Measurements from ENCODE around the gene ADAP1. TPM values are rescaled to one million over a fixed set of nuclear protein-coding genes. Genes with fewer than 3 reads are reported as not detected.
A peak's percentile ranks its signal among the peaks of the same experiment; 100 is the strongest.
"Not testable (repeated sequence)": the region's sequence is repeated elsewhere in the genome, so short reads cannot be mapped to it uniquely, and the experiment has no call there.

ADAP1 gene, protein sequence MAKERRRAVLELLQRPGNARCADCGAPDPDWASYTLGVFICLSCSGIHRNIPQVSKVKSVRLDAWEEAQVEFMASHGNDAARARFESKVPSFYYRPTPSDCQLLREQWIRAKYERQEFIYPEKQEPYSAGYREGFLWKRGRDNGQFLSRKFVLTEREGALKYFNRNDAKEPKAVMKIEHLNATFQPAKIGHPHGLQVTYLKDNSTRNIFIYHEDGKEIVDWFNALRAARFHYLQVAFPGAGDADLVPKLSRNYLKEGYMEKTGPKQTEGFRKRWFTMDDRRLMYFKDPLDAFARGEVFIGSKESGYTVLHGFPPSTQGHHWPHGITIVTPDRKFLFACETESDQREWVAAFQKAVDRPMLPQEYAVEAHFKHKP
- total RNA-seq, result 100 to 1,000 TPM in 1 of 4 donors, 10 to 100 TPM in 3; 44.8 to 106 (median 60.1) TPM

DNA sequence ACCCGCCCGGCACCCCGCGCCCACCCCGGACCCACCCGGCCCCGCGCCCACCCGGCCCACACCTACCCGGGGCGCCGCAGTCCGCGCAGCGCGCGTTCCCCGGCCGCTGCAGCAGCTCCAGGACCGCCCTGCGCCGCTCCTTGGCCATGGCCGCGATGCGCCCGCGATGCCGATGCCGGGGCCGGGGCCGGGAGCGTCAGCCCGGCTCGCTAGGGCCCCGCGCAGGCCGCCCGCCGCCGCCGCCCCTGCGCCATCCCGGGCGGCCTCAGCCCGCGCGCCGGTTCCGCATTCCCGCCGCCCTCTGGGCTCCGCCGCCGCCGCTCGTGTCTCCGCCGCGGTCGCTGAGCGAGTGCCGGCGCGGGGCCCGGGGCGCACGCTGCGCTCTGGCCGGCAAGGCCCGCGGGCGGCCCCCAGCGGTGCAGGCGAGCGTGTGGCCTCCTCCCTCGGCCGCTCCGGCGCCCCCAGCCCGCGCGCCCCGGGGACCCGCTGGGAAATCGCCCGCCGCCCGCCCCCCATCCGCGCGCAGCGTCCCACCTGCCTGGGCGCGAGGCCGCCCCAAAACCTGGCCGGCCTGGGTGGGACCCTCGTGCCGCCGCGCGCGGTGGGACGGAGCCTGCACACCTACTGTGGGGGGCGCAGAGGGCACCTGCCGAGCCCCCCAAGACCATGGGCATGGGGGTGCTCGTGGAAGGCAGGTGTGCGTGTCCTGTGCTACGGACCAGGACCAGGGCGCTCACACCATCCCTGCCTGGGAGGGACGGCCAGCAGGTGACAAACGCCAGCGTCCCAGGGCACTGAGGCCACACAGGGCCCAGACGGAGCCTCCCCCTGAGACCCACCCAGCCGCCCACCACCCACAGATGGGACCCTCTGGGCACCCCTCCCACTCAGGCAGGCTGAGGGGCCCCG is at the start of gene ADAP1:
Gene ADAP1 (minus strand): TSS at position 351 of the 909 bp plus-strand sequence. CDS start 203 bp downstream, at position 148.
- Histone ChIP-seq H3K9me3 (no peaks in the 10 kb centered on the region), H3K4me3 (peak within 1 kb of the TSS; percentile 33 to 80), H3K27ac (peak within 1 kb of the TSS; percentile 66 to 97 (median 92)), H3K27me3 (peaks cover 18% of the 10 kb centered on the region), H3K36me3 (no peaks in the 10 kb centered on the region), H3K4me1 (peaks cover 0 to 45% (median 12%) of the 10 kb centered on the region in 3 donors)
- peak; percentile 55 for ATAC-seq
- TF ChIP-seq, protein P1, sequence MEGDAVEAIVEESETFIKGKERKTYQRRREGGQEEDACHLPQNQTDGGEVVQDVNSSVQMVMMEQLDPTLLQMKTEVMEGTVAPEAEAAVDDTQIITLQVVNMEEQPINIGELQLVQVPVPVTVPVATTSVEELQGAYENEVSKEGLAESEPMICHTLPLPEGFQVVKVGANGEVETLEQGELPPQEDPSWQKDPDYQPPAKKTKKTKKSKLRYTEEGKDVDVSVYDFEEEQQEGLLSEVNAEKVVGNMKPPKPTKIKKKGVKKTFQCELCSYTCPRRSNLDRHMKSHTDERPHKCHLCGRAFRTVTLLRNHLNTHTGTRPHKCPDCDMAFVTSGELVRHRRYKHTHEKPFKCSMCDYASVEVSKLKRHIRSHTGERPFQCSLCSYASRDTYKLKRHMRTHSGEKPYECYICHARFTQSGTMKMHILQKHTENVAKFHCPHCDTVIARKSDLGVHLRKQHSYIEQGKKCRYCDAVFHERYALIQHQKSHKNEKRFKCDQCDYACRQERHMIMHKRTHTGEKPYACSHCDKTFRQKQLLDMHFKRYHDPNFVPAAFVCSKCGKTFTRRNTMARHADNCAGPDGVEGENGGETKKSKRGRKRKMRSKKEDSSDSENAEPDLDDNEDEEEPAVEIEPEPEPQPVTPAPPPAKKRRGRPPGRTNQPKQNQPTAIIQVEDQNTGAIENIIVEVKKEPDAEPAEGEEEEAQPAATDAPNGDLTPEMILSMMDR (IDR thresholded peaks at IDR 0.05), result peak in 2 of 4 experiments; percentile 43 to 46
- TF ChIP-seq POLR2AphosphoS5 (IDR thresholded peaks at IDR 0.05) (no peak), EP300 (IDR thresholded peaks at IDR 0.05) (no peak), POLR2A (IDR thresholded peaks at IDR 0.05) (peak in 1 of 2 donors; percentile 46)
- no CpG with 5 or more reads among the region's 115 CpGs for WGBS, 2 donors (ENCODE audit: low coverage in 1 of 2)

DNA sequence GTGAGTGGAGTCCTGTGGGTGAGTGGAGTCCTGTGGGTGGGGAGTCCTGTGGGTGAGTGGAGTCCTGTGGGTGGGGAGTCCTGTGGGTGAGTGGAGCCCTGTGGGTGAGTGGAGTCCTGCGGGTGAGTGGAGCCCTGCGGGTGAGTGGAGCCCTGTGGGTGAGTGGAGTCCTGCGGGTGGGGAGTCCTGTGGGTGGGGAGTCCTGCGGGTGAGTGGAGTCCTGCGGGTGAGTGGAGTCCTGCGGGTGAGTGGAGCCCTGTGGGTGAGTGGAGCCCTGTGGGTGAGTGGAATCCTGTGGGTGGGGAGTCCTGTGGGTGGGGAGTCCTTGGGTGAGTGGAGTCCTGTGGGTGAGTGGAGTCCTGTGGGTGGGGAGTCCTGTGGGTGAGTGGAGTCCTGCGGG is 48.0 kb upstream of the ADAP1 start:
- H3K36me3 ChIP-seq, result peaks cover 0 to 64% of the 10 kb centered on the region in 2 donors
- H3K27me3 ChIP-seq, result not testable (repeated sequence)
- WGBS, 2 donors (ENCODE audit: low coverage in 1 of 2), result no CpG with 5 or more reads among the region's 7 CpGs

DNA sequence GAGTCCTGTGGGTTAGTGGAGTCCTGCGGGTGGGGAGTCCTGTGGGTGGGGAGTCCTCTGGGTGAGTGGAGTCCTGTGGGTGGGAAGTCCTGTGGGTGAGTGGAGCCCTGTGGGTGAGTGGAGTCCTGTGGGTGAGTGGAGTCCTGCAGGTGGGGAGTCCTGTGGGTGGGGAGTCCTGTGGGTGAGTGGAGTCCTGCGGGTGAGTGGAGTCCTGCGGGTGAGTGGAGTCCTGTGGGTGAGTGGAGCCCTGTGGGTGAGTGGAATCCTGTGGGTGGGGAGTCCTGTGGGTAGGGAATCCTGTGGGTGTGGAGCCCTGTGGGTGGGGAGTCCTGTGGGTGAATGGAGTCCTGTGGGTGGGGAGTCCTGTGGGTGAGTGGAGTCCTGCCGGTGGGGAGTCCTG is 47.5 kb upstream of the ADAP1 start:
- not testable (repeated sequence) for ATAC-seq
- peaks cover 0 to 64% of the 10 kb centered on the region in 2 donors for H3K36me3 ChIP-seq
- WGBS, 2 donors (ENCODE audit: low coverage in 1 of 2), result no CpG with 5 or more reads among the region's 4 CpGs

More for the DNA sequence above, 48.0 kb upstream of the ADAP1 start:
- ATAC-seq, H3K4me3 ChIP-seq, H3K9me3 ChIP-seq, H3K4me1 ChIP-seq, H3K27ac ChIP-seq: not testable (repeated sequence)

DNA sequence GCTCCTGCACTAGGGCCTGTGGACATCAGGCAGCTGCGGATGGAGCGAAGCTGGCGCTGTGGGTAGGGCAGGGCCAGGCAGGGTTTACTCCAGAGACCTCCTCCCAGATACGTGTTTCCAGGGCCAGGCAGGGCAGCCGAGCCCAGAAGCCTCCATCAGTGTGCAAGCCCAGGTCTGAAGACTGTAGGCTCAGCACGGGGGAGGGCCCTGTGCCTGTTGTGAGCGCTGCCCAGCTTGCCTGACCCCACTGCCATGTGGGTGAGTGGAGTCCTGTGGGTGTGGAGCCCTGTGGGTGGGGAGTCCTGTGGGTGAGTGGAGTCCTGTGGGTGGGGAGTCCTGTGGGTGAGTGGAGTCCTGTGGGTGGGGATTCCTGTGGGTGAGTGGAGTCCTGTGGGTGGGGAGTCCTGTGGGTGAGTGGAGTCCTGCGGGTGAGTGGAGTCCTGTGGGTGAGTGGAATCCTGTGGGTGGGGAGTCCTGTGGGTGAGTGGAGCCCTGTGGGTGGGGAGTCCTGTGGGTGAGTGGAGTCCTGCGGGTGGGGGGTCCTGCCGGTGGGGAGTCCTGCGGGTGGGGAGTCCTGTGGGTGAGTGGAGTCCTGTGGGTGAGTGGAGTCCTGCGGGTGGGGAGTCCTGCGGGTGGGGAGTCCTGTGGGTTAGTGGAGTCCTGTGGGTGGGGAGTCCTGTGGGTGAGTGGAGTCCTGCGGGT is 46.7 kb upstream of the ADAP1 start:
- H3K36me3 ChIP-seq, result peaks cover 0 to 66% of the 10 kb centered on the region in 2 donors

More for the DNA sequence above, 47.5 kb upstream of the ADAP1 start:
- H3K27me3 ChIP-seq, H3K27ac ChIP-seq, H3K9me3 ChIP-seq, H3K4me3 ChIP-seq, H3K4me1 ChIP-seq: not testable (repeated sequence)

DNA sequence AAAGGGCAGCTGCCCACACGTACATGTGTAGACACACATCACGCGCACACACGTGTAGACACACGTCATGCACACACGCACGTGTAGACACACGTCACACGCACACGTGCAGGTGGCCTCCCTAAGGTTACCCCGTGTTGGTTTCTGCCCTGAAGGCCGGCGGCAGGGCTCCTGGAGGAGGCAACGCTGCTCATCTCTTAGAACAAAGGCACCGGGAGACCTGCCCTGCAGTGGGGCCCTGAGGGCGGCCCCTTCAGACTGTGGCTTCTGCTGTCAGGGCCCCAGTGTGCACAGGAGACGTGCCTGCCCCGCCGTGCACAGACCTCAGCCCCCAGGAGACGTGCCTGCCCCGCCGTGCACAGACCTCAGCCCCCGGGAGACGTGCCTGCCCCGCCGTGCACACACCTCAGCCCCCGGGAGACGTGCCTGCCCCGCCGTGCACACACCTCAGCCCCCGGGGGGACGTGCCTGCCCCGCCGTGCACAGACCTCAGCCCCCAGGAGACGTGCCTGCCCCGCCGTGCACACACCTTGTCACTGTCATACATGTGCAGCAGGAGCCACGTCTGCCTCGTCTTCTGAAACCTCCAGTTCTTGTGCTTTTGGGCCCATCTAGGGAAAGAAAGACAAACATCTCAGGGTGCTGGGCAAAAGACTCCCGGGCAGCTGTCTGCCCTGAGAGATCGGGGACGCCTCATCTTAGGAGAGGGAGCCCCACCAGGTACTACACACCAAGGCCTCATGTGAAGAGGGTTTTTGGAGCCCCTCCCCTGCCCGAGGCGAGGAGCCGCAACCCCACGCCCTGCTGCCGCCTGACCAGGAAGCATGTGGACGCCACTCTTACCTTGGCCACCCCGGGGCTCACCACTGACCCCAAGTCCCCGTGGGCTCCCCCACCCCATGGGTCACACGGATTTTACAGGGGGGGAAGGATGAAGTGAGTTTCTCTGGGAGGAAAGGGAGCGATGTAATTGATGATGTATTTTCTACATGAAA is 45.8 kb upstream of the ADAP1 start:
- no peak for TF ChIP-seq POLR2A (IDR thresholded peaks at IDR 0.05)
- TF ChIP-seq, protein P1 (IDR thresholded peaks at IDR 0.05), result no peak
- TF ChIP-seq POLR2AphosphoS5 (IDR thresholded peaks at IDR 0.05), result no peak
- no peak for TF ChIP-seq EP300 (IDR thresholded peaks at IDR 0.05)
- H3K4me3 ChIP-seq, result no peak overlapping the region
- H3K4me1 ChIP-seq, result no peaks in the 10 kb centered on the region
- peaks cover 0 to 66% of the 10 kb centered on the region in 2 donors for H3K36me3 ChIP-seq
- H3K27ac ChIP-seq, result no peak overlapping the region
- WGBS, 2 donors (ENCODE audit: low coverage in 1 of 2), result 60% methylated on average over 1 of the region's 52 CpGs
- ATAC-seq, result no peak
- no peaks in the 10 kb centered on the region for H3K9me3 ChIP-seq
- no peaks in the 10 kb centered on the region for H3K27me3 ChIP-seq

More for the DNA sequence above, 46.7 kb upstream of the ADAP1 start:
- not testable (repeated sequence) for H3K9me3 ChIP-seq, ATAC-seq, H3K4me1 ChIP-seq, H3K27me3 ChIP-seq, H3K4me3 ChIP-seq, H3K27ac ChIP-seq
- no CpG with 5 or more reads among the region's 14 CpGs for WGBS, 2 donors (ENCODE audit: low coverage in 1 of 2)

Measured in gastroesophageal sphincter (tissue), 4 donors.